ENCODE data around the gene MMEL1.

- TF ChIP-seq, protein P1, sequence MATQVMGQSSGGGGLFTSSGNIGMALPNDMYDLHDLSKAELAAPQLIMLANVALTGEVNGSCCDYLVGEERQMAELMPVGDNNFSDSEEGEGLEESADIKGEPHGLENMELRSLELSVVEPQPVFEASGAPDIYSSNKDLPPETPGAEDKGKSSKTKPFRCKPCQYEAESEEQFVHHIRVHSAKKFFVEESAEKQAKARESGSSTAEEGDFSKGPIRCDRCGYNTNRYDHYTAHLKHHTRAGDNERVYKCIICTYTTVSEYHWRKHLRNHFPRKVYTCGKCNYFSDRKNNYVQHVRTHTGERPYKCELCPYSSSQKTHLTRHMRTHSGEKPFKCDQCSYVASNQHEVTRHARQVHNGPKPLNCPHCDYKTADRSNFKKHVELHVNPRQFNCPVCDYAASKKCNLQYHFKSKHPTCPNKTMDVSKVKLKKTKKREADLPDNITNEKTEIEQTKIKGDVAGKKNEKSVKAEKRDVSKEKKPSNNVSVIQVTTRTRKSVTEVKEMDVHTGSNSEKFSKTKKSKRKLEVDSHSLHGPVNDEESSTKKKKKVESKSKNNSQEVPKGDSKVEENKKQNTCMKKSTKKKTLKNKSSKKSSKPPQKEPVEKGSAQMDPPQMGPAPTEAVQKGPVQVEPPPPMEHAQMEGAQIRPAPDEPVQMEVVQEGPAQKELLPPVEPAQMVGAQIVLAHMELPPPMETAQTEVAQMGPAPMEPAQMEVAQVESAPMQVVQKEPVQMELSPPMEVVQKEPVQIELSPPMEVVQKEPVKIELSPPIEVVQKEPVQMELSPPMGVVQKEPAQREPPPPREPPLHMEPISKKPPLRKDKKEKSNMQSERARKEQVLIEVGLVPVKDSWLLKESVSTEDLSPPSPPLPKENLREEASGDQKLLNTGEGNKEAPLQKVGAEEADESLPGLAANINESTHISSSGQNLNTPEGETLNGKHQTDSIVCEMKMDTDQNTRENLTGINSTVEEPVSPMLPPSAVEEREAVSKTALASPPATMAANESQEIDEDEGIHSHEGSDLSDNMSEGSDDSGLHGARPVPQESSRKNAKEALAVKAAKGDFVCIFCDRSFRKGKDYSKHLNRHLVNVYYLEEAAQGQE (IDR thresholded peaks at IDR 0.05; ENCODE audit: insufficient replicate concordance, low read depth) = no peak
- TF ChIP-seq POLR2AphosphoS5 (IDR thresholded peaks at IDR 0.05; ENCODE audit: low read depth) = no peak
- no peak for TF ChIP-seq CTCF (IDR thresholded peaks at IDR 0.05; ENCODE audit: insufficient read depth, low read length)
- TF ChIP-seq GABPA (IDR thresholded peaks at IDR 0.05; ENCODE audit: low read depth) = no peak
- TF ChIP-seq SPI1 (IDR thresholded peaks at IDR 0.05; ENCODE audit: borderline replicate concordance, low read depth) = no peak
These were observed 8.7 kb upstream of the MMEL1 start for GRCh38 chr1:2641381-2642130.
